ENCODE measurements around the gene ACSL4. TPM values are rescaled to one million over a fixed set of nuclear protein-coding genes. Genes with fewer than 3 reads are reported as not detected.

The ACSL4 gene
- total RNA-seq, 6 donors from 2014 or later: 53.2 to 156 (median 106) TPM

GRCh38 chrX:109710181-109710580, 22.9 kb downstream of the ACSL4 start:
- Histone ChIP-seq H3K36me3 (no peaks in the 10 kb centered on the region), H3K9me3 (no peaks in the 10 kb centered on the region), H3K27ac (no peak overlapping the region), H3K4me3 (no peak overlapping the region), H3K27me3 (no peaks in the 10 kb centered on the region), H3K4me1 (peaks cover 11 to 26% (median 15%) of the 10 kb centered on the region in 4 donors)
- 65 to 79% methylated on average over 2 of the region's 2 CpGs for WGBS, 2 donors
- no peak for TF ChIP-seq POLR2A (IDR thresholded peaks at IDR 0.05)
- no peak for TF ChIP-seq POLR2AphosphoS5 (IDR thresholded peaks at IDR 0.05)
- TF ChIP-seq, protein P1, sequence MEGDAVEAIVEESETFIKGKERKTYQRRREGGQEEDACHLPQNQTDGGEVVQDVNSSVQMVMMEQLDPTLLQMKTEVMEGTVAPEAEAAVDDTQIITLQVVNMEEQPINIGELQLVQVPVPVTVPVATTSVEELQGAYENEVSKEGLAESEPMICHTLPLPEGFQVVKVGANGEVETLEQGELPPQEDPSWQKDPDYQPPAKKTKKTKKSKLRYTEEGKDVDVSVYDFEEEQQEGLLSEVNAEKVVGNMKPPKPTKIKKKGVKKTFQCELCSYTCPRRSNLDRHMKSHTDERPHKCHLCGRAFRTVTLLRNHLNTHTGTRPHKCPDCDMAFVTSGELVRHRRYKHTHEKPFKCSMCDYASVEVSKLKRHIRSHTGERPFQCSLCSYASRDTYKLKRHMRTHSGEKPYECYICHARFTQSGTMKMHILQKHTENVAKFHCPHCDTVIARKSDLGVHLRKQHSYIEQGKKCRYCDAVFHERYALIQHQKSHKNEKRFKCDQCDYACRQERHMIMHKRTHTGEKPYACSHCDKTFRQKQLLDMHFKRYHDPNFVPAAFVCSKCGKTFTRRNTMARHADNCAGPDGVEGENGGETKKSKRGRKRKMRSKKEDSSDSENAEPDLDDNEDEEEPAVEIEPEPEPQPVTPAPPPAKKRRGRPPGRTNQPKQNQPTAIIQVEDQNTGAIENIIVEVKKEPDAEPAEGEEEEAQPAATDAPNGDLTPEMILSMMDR (IDR thresholded peaks at IDR 0.05): no peak
- TF ChIP-seq EP300 (IDR thresholded peaks at IDR 0.05): no peak
- ATAC-seq (ENCODE audit: low FRiP score in 2 of 2) (no peak), DNase-seq (no peak)

GRCh38 chrX:109709129-109709631, 23.9 kb downstream of the ACSL4 start:
- Histone ChIP-seq H3K4me1 (peaks cover 11 to 26% (median 15%) of the 10 kb centered on the region in 4 donors), H3K9me3 (no peaks in the 10 kb centered on the region), H3K36me3 (no peaks in the 10 kb centered on the region), H3K4me3 (no peak overlapping the region), H3K27me3 (no peaks in the 10 kb centered on the region), H3K27ac (peak overlapping the region in 3 of 4 donors; percentile 43 to 60 (median 55))
- TF ChIP-seq, protein P1 (IDR thresholded peaks at IDR 0.05): no peak
- TF ChIP-seq EP300 (IDR thresholded peaks at IDR 0.05) (no peak), POLR2AphosphoS5 (IDR thresholded peaks at IDR 0.05) (no peak), POLR2A (IDR thresholded peaks at IDR 0.05) (no peak)
- DNase-seq (no peak), ATAC-seq (ENCODE audit: low FRiP score in 2 of 2) (peak in 1 of 2 donors; percentile 58)
- 0 to 35% methylated on average over 2 to 3 of the region's 3 CpGs for WGBS, 2 donors

- H3K27ac ChIP-seq: peak overlapping the region in 1 of 4 donors; percentile 36
- H3K4me3 ChIP-seq: no peak overlapping the region
Measured at GRCh38 chrX:109707720-109708119, 25.3 kb downstream of the ACSL4 start.

DNA sequence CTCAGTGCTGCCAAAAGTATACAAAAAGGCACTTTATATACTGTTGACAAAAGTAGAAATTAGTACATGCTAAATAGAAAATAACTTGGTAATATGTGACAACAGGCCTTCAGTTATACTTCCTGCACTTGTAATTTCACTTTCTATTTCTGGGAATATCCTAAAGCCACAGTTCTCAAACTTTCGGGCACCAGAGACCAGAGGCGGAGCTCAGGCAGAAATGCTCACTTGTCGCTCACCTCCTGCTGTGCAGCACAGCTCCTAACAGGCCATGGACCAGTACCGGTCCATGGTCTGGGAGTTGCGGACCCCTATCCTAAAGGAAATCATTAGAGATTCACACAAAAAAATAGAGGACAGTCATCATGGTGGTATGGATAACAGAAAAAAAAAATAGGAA, 25.7 kb downstream of the ACSL4 start:
- Histone ChIP-seq H3K36me3 (no peaks in the 10 kb centered on the region), H3K4me1 (peaks cover 11 to 26% (median 15%) of the 10 kb centered on the region in 4 donors), H3K27ac (peak overlapping the region in 1 of 4 donors; percentile 36), H3K27me3 (no peaks in the 10 kb centered on the region), H3K9me3 (no peaks in the 10 kb centered on the region), H3K4me3 (no peak overlapping the region)
- ATAC-seq (ENCODE audit: low FRiP score in 2 of 2) (no peak), DNase-seq (no peak)
- TF ChIP-seq EP300 (IDR thresholded peaks at IDR 0.05) (no peak), POLR2AphosphoS5 (IDR thresholded peaks at IDR 0.05) (no peak), POLR2A (IDR thresholded peaks at IDR 0.05) (no peak)
- TF ChIP-seq, protein P1 (IDR thresholded peaks at IDR 0.05): no peak
- WGBS, 2 donors: 21 to 56% methylated on average over 5 of the region's 5 CpGs

More at GRCh38 chrX:109707720-109708119, 25.3 kb downstream of the ACSL4 start:
- peaks cover 11 to 26% (median 15%) of the 10 kb centered on the region in 4 donors for H3K4me1 ChIP-seq
- no peaks in the 10 kb centered on the region for H3K9me3 ChIP-seq
- ATAC-seq (ENCODE audit: low FRiP score in 2 of 2): no peak
- TF ChIP-seq POLR2A (IDR thresholded peaks at IDR 0.05) (no peak), POLR2AphosphoS5 (IDR thresholded peaks at IDR 0.05) (no peak), EP300 (IDR thresholded peaks at IDR 0.05) (no peak)
- TF ChIP-seq, protein P1 (IDR thresholded peaks at IDR 0.05): no peak
- no peak for DNase-seq
- no peaks in the 10 kb centered on the region for H3K36me3 ChIP-seq
- WGBS, 2 donors: 67 to 69% methylated on average over 3 to 4 of the region's 4 CpGs
- no peaks in the 10 kb centered on the region for H3K27me3 ChIP-seq

DNA sequence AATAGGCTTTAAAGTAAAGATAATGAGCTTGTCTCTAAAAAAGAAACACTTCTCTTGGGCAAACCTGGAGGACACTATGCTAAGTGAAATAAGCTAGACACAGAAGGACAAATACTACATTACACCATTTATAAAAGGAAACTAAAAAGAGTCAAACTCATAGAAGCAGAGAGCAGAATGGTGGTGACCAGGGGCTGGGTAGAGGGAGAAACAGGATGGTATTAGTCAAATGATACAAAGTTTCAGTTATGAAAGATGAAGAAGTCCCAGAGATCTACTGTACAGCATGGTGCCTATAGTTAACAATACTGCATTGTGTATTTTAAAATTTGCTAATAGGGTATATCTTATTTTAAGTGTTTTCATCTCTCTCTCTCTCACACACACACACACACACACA, 28.5 kb downstream of the ACSL4 start:
- H3K9me3 ChIP-seq: no peaks in the 10 kb centered on the region
- TF ChIP-seq EP300 (IDR thresholded peaks at IDR 0.05): no peak
- no peak for TF ChIP-seq POLR2AphosphoS5 (IDR thresholded peaks at IDR 0.05)
- TF ChIP-seq, protein P1 (IDR thresholded peaks at IDR 0.05): no peak
- no peak for TF ChIP-seq POLR2A (IDR thresholded peaks at IDR 0.05)
- ATAC-seq (ENCODE audit: low FRiP score in 2 of 2): no peak

More for the DNA sequence above, 28.5 kb downstream of the ACSL4 start:
- Histone ChIP-seq H3K27me3 (no peaks in the 10 kb centered on the region), H3K36me3 (no peaks in the 10 kb centered on the region), H3K4me1 (peaks cover 11 to 24% (median 12%) of the 10 kb centered on the region in 4 donors), H3K4me3 (no peak overlapping the region), H3K27ac (no peak overlapping the region)
- DNase-seq: no peak
